GM20000 (cell line): ENCODE results near the gene PEX13.

Source experiments
- DNase-seq: peaks from one replicate; pipeline ENCODE4 v3.0.0; 2012; ENCODE audit warnings: low spot score
- CTCF ChIP-seq: IDR thresholded peaks from 2 replicates; pipeline ENCODE4 v1.5.1; 2012; ENCODE audit warnings: mild to moderate bottlenecking, control low read depth; ENCODE audit errors: extremely low read depth, missing control alignments

The PEX13 gene

GRCh38 chr2:60991644-60992043 lies 25.9 kb upstream of the PEX13 start:
- no peak for DNase-seq
- no peak for TF ChIP-seq CTCF

DNA sequence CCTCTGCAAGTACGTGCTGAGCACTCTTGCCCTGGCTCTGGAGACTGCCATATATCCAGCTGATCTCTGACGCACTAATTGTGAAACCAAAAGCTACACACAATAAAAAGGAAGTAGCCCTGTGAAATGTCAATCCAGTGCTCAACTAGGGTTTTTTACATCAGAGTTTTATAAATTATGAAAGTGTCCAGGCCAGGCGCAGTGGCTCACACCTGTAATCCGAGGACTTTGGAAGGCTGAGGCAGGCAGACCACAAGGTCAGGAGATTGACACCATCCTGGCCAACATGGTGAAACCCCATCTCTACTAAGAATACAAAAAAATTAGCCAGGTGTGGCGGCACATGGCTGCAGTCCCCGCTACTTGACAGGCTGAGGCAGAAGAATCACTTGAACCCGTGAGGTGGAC lies 24.5 kb upstream of the PEX13 start:
- DNase-seq: peak; percentile 62
- no peak for TF ChIP-seq CTCF

DNA sequence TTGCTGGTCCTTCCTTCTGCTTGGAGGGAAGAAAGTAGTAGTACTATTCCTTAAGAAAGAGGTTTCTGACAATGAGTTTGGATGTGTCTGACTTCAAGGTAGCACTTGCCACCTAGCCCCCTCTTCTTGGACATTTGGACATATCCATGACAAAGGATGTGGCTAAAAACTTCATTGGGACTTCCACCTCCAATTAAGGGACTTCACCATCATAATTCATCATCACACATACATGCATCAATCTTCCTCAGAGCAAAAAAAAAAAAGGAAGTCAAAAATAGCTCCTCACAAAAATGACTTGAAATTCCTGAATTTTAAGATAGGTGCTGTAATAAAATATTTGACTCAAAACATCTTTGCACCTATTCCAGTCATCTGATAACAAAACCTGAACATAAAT lies 23.4 kb upstream of the PEX13 start:
- no peak for DNase-seq
- no peak for TF ChIP-seq CTCF

GRCh38 chr2:60998628-60999545 lies 18.6 kb upstream of the PEX13 start:
- peak; percentile 24 for TF ChIP-seq CTCF
- DNase-seq: peak; percentile 43

- DNase-seq: no peak
- TF ChIP-seq CTCF: no peak
Measured at GRCh38 chr2:61005736-61006135, 11.8 kb upstream of the PEX13 start.

- TF ChIP-seq CTCF: no peak
- DNase-seq: no peak
Measured at GRCh38 chr2:61006486-61007105, 10.9 kb upstream of the PEX13 start.

- DNase-seq: no peak
- TF ChIP-seq CTCF: no peak
Measured at GRCh38 chr2:61009355-61009754, 8.2 kb upstream of the PEX13 start.
